ENCODE results near the gene DCDC1.

- TF ChIP-seq, protein P1, sequence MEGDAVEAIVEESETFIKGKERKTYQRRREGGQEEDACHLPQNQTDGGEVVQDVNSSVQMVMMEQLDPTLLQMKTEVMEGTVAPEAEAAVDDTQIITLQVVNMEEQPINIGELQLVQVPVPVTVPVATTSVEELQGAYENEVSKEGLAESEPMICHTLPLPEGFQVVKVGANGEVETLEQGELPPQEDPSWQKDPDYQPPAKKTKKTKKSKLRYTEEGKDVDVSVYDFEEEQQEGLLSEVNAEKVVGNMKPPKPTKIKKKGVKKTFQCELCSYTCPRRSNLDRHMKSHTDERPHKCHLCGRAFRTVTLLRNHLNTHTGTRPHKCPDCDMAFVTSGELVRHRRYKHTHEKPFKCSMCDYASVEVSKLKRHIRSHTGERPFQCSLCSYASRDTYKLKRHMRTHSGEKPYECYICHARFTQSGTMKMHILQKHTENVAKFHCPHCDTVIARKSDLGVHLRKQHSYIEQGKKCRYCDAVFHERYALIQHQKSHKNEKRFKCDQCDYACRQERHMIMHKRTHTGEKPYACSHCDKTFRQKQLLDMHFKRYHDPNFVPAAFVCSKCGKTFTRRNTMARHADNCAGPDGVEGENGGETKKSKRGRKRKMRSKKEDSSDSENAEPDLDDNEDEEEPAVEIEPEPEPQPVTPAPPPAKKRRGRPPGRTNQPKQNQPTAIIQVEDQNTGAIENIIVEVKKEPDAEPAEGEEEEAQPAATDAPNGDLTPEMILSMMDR (IDR thresholded peaks at IDR 0.05) = no peak
- TF ChIP-seq POLR2A (IDR thresholded peaks at IDR 0.05; ENCODE audit: low read depth) (no peak), EP300 (IDR thresholded peaks at IDR 0.05) (no peak)
Observed at GRCh38 chr11:30876663-30877396, 492.7 kb downstream of the DCDC1 start.

Data from esophagus muscularis mucosa (tissue), 4 donors.